KBM-7 (cell line): ENCODE measurements around the gene SLC7A10.
A peak's percentile ranks its signal among the peaks of the same experiment; 100 is the strongest.

Source experiments
- DNase-seq: peaks from one replicate; pipeline ENCODE4 v3.0.0-alpha.2; 2015
- in situ Hi-C: fragments of 300-500 bp; cut with MboI; formaldehyde crosslinking; loops from 2 replicates; pipeline ENCODE4 v1.14.3; 2020; ENCODE audit warnings: low sequenced_read_pairs, low pct_unique_long_range_greater_than_20kb, mixed read lengths

The SLC7A10 gene

DNA sequence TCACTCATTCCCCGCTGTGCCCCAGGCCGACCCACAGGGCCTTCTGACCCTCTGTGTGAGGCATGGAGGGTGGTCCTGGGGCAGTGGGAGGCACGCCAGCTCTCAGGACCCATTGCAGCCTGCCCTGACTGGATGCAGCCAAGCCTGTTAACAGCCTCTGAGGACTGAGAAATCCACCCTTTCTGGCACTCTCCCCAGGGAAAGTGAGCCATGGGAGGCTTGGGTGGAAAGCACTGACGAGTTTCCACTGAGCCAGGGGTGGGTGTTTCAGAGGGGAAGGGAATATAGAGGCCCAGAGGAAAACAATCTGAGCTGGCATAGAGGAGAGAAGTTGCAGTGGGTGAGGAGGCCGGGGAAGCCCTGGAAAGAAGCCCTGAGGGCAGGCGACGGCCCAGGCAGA is 30.6 kb upstream of the SLC7A10 start:
- DNase-seq, result no peak
- in situ Hi-C loops, result no loop called here

GRCh38 chr19:33255781-33256180 is 30.1 kb upstream of the SLC7A10 start:
- in situ Hi-C loops, result no loop called here
- no peak for DNase-seq

DNA sequence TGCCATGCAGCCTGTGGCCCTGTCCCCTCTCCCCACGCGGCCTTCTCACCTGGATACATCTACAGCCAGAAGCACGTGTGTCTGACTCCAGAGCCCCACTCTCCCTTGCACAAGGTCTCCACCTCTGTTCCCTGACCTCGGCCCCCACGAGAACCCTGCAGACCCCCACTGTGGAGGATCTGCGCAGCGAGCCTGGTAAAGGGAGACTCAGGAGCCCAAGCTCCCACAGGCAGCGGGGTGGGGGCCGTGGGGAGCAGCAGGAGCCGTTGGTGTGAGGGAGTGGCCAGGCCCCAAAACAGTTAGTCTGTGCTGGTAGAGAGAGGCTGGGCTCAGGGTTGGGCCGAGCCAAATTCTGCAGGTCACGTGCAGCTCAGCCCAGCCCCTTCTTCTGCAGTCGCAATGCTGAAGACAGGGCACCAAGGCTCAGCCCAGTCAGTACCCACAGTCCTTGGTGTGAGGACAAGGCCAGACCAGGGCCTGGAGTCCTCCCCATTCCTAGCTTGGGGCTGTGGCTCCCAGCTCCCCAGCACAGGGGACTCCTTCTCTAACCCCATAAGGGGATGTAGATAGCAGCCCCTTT is 28.7 kb upstream of the SLC7A10 start:
- in situ Hi-C loops, result no loop called here
- DNase-seq, result no peak

DNA sequence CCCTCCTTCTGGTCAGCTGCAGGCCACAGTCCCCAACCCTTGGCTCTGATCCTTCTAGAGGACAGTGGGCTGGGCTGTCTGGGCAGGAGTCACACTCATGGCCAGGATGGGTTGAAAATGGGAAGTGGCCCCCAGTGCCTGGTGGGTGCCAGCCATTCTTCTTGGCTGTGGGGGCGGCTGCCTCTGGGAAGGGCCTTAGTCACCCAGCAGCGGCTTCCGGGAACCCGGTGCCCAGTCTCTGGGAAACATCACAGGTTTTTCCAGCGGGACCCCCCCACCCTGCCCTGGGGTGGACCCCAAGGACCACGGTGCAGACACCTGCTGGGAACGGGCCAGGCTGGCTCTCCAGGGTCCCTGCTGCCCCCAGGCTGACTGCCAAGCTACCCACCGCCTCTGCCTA is 27.3 kb upstream of the SLC7A10 start:
- no peak for DNase-seq
- in situ Hi-C loops, result no loop called here

DNA sequence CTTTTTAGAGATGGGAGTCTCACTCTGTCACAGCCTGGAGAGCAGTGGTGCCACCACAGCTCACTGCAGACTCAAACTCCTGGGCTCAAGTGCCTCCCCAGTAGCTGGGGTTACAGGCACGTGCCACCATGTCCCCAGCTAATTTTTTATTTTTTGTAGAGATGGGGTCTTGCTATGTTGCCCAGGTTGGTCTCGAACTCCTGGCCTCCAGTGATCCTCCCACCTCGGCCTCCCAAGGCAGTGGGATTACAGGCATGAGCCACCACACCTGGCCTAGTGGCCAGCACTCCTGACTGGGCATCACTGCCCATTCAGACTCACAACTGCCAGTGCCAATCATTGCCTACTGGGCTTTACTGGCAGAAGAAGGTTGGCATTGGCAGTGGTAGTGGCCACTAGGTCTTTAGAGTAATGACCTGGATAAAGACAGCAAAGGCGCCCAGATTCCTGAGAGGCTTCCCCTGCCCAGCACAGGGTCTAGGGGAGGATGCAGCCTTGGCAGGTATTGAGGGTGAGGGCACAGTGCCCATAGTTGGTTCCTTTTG is 26.8 kb upstream of the SLC7A10 start:
- DNase-seq, result no peak
- in situ Hi-C loops, result no loop called here

DNA sequence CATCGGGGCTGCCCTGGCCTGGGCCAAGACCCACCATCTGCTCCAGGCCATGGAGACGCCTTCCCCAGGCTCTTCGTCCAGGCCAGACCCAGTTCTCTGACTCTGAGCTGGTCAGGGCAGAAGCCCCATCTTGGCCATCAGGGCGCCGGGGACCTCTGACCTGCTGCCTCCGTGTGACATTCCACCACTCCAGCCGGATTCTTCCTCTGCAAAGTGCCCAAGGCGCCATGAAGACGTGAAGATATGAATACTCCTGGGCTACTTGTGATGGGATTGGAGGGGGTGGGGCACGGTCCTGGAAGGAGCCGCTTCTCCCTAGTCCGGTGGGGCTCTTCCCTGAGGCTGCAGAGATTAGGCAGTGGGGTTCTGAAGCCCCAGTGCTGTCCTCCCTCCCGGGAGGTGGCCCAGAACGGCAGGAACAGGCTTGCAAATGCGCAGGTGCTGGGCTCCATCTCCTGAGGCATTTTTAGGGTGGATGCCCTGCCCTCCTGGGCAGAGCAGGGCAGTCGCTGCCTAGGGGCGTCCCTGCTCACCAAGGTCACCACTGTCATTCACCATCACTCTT is 26.0 kb upstream of the SLC7A10 start:
- DNase-seq, result no peak
- in situ Hi-C loops, result no loop called here

DNA sequence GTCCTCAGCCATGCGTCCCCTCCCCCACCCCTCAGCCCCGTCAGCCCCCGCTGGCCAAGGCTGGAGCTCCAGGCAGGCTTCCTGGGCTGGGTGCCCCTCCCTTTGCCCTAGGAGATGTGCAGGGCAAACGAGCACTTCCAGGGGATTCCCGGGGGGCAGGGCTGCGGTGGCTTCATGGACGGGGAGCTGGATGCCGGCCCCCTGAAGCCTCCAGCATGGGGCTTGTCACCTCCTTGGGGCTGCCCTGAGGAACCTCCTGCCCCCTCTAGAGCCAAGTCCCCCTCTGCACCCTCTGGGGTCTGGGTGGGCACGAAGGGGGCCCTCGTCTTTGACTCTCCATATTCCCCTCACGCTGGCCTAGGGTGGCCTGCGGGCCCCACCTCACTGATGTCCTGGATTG is 25.4 kb upstream of the SLC7A10 start:
- in situ Hi-C loops, result no loop called here

DNA sequence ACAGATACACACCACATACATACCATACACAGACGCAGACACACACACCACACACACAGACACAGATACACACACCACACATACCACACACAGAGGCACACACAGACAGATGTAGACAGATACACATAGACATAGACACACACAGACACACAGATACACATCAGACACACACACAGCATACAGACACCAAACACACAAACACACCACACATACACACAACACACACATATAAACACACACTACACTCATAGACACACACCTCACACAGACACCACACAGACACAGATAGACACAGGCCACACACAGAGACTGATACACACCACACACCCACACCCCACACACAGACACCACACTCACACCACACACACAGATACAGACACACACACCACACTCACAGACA is 24.9 kb upstream of the SLC7A10 start:
- no peak for DNase-seq
- in situ Hi-C loops, result no loop called here

More for the DNA sequence above, 25.4 kb upstream of the SLC7A10 start:
- no peak for DNase-seq

DNA sequence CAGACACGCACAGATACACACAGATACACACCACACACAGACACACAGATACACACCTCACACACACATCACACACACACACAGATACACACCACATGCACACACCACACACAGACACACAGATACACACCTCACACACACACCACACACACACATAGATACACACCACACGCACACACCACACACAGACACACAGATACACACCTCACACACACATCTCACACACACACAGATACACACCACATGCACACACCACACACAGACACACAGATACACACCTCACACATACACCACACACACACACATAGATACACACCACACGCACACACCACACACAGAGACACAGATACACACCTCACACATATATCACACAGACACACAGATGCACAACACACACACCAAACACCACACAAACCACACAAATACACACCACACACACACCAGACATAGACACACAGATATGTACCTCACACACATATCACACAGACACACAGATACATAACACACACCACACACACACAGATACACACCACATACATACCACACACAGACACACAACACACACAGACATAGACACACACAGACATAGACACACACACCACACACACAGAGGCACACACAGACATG is 24.2 kb upstream of the SLC7A10 start:
- DNase-seq, result no peak
- in situ Hi-C loops, result loop anchor here (25.0 kb wide), 1 partner anchor 512 kb away; no protein-coding TSS in a partner anchor

- in situ Hi-C loops, result loop anchor here (25.0 kb wide), 1 partner anchor 513 kb away; no protein-coding TSS in a partner anchor
- peak; percentile 68 for DNase-seq
Observed at GRCh38 chr19:33248954-33249613, 23.4 kb upstream of the SLC7A10 start.

- in situ Hi-C loops, result loop anchor here (25.0 kb wide), 1 partner anchor 514 kb away; no protein-coding TSS in a partner anchor
Observed at GRCh38 chr19:33248553-33248953, 22.9 kb upstream of the SLC7A10 start.

GRCh38 chr19:33248104-33248503 is 22.5 kb upstream of the SLC7A10 start:
- no peak for DNase-seq
- in situ Hi-C loops, result loop anchor here (25.0 kb wide), 1 partner anchor 514 kb away; no protein-coding TSS in a partner anchor

More at GRCh38 chr19:33248553-33248953, 22.9 kb upstream of the SLC7A10 start:
- no peak for DNase-seq

DNA sequence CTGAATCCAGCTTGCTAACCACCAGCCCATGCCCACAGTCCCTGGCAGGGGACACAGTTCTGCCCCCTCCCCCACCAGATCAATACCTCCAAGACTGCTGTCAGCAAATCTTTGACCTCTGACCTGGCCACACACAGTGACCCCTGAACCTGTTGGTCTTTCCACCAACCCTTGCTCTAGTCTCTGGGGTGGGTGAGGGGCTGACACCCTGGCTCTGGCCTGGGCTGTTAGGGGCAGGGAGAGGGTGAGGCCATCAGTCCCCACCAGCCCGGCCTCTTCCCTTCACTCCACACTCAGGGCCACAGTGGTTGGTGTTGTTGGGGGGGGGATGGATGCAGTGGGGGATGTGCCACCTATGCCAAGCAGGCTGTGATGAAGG is 21.8 kb upstream of the SLC7A10 start:
- in situ Hi-C loops, result loop anchor here (25.0 kb wide), 1 partner anchor 515 kb away; no protein-coding TSS in a partner anchor
- no peak for DNase-seq

DNA sequence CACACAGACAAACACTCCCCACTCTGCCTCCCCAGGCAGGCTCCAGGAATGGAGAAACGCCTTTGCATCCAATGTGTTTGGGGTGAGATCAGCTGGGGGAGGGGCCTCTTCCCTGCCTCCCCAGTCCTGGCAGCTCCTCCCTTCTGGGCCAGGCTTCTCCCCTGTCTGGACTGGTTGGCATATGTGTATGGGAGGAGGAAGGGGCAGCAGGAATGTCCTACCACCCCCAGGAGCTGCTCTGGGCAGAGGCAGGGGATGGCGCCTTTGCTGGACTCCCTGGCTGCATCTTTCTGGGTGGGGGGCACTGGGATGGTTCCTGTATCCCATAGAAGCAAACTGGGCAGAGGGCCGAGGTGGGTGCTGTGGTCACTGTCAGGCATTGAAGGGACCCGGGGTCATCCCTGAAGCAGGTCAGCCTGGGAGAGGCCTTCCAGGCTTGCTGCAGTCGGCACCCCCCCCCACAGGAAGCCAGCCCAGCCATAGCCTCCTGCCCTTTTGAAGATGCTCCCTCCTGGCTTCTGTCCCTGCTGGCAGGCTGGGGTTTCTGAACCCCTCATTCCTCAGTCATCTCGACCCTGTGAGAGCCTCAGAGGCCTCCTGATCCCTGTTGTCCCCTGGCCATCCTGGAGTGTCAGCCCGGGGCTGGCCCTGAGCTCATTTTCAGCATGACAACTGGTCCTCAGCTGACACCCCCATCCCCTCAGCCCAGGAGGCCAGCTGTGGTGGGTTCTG is 21.2 kb upstream of the SLC7A10 start:
- no peak for DNase-seq
- in situ Hi-C loops, result loop anchor here (25.0 kb wide), 1 partner anchor 515 kb away; no protein-coding TSS in a partner anchor

GRCh38 chr19:33245948-33246708 is 20.5 kb upstream of the SLC7A10 start:
- DNase-seq, result peak; percentile 65
- in situ Hi-C loops, result loop anchor here (25.0 kb wide), 1 partner anchor 516 kb away; no protein-coding TSS in a partner anchor

DNA sequence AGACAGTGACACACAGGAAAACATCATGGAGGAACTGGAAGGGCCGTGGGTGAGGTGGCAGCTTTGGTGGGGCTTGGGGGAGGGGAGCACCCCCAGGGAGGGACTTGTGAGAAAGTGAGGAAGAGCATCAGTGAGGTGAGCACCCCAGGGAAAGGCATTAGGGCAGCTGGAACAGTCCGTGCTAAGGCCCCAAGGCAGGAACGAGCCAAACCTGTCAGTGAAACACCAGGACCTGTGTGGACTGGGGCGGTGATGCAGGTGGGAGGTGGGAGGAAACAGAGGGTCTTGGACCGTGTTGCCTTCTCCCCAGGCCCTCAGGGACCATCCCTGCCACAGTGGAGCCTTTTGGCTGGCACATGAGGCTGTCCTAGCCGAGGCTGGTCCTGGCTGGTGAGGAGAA is 17.3 kb upstream of the SLC7A10 start:
- DNase-seq, result no peak
- in situ Hi-C loops, result loop anchor here (25.0 kb wide), 1 partner anchor 519 kb away; no protein-coding TSS in a partner anchor

DNA sequence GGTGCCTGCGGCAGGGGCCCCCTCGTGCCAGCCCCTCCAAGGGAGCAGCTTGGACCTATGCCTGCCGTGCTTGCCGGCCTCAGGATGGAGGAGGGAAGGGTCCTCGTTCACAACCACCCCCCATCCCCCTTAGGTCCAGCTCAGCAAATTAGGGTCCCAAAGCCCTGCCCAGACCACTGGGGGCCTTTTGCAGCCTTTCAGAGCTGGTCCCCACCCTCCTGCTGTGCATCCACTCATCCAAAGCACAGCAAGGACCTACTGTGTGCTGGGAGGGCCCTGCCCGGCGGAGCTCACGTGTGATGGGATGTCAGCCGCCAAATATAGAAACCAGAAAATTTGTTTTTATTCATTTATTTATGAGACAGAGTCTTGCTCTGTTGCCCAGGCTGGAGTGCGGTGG is 16.5 kb upstream of the SLC7A10 start:
- DNase-seq, result no peak
- in situ Hi-C loops, result loop anchor here (25.0 kb wide), 1 partner anchor 520 kb away; no protein-coding TSS in a partner anchor

GRCh38 chr19:33241530-33242101 is 16.0 kb upstream of the SLC7A10 start:
- DNase-seq, result peak; percentile 38
- in situ Hi-C loops, result loop anchor here (25.0 kb wide), 1 partner anchor 521 kb away; no protein-coding TSS in a partner anchor
